Neural progenitor cell (in vitro differentiated cells): ENCODE data around the gene SERPIND1.

Experiments
- EZH2 ChIP-seq: fragments of 200-600 bp; sonication (generic); IDR thresholded peaks from 2 replicates; pipeline ENCODE4 v1.6.1; 2017; ENCODE audit warnings: antibody characterized with exemption, mild to moderate bottlenecking, moderate library complexity
- EZH2phosphoT487 ChIP-seq: fragments of 200-600 bp; sonication (generic); IDR thresholded peaks from 2 replicates; pipeline ENCODE4 v1.6.1; 2017; ENCODE audit warnings: antibody characterized with exemption
- TF ChIP-seq, protein P1 (sequence below): fragments of 200-600 bp; sonication (generic); IDR thresholded peaks from 2 replicates; pipeline ENCODE4 v1.5.1; 2017; ENCODE audit warnings: antibody characterized with exemption, mild to moderate bottlenecking

DNA sequence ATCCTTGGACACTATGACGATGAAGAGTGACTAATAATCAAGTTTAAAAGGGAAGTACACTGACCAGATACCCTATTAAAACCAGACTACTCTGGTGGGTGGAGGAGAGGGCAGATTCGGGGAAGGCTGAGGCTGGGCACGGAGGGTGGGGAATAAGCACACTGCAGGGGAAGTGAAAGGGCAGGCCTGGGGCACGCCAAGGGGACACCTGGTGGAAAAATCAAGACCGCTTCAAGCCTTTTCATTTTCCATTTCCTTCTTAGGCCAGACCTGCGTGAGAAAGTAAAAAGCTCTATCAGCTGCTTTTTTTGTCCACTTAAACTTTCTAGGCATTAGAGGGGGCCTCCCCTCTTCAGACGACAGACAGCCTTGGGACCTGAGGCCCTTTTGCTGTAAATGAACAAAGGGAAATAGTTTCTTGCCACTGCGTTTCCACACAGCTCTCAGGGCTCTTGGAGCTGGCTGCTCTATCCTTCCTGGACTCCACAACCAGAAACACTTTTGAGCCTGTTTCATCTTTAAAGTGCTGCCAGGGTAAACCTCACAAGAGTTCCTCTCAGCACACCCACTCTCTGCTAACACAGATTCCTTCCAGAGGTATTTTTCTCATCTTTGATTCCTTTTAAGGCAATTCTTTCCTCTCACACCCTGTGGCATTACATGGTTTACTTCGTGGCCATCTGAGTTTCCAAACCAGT lies 25.0 kb upstream of the SERPIND1 start:
- TF ChIP-seq, protein P1, sequence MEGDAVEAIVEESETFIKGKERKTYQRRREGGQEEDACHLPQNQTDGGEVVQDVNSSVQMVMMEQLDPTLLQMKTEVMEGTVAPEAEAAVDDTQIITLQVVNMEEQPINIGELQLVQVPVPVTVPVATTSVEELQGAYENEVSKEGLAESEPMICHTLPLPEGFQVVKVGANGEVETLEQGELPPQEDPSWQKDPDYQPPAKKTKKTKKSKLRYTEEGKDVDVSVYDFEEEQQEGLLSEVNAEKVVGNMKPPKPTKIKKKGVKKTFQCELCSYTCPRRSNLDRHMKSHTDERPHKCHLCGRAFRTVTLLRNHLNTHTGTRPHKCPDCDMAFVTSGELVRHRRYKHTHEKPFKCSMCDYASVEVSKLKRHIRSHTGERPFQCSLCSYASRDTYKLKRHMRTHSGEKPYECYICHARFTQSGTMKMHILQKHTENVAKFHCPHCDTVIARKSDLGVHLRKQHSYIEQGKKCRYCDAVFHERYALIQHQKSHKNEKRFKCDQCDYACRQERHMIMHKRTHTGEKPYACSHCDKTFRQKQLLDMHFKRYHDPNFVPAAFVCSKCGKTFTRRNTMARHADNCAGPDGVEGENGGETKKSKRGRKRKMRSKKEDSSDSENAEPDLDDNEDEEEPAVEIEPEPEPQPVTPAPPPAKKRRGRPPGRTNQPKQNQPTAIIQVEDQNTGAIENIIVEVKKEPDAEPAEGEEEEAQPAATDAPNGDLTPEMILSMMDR: no peak
- no peak for TF ChIP-seq EZH2phosphoT487
- TF ChIP-seq EZH2: no peak
